Muscle of leg (tissue), 11 donors: ENCODE measurements around the gene SOX8. TPM values are rescaled to one million over a fixed set of nuclear protein-coding genes. Genes with fewer than 3 reads are reported as not detected.

Experiments
- DNase-seq: peaks from one replicate; pipeline ENCODE4 v3.0.0; 2013
- H3K27ac ChIP-seq: one replicate; pipeline ENCODE4 v1.5.1; 2013; ENCODE audit warnings: mild to moderate bottlenecking, low read length, control low read depth
- H3K27me3 ChIP-seq: one replicate; pipeline ENCODE4 v1.6.1; 2013; ENCODE audit warnings: low read length; ENCODE audit not compliant: control insufficient read depth, insufficient read depth
- H3K36me3 ChIP-seq: one replicate; pipeline ENCODE4 v1.6.1; 2013; ENCODE audit warnings: low read length; ENCODE audit not compliant: control insufficient read depth, insufficient read depth
- H3K4me1 ChIP-seq: one replicate; pipeline ENCODE4 v1.6.1; 2013; ENCODE audit warnings: low read length; ENCODE audit not compliant: control insufficient read depth, insufficient read depth
- H3K4me3 ChIP-seq: one replicate; pipeline ENCODE4 v1.5.1; 2013; ENCODE audit warnings: low read length, control low read depth
- H3K9me3 ChIP-seq: replicated peaks from 2 replicates; pipeline ENCODE4 v1.6.1; 2013; ENCODE audit warnings: low read depth, low read length; ENCODE audit not compliant: control insufficient read depth
- WGBS: methylation state at CpG from one replicate; pipeline ENCODE4 v1.1.5; 2013; ENCODE audit warnings: missing lambda C conversion rate; ENCODE audit not compliant: insufficient coverage; 5-methylcytosine and 5-hydroxymethylcytosine counted together
- polyA plus RNA-seq, 8 donors: library from polyadenylated mRNA; unstranded; fragments of 120-200 nt; gene quantifications; one replicate each; pipeline versions ENCODE4 v1.2.1 to v1.2.3, GENCODE V29; 2013; ENCODE audit warnings: inconsistent platforms in 1 of 8, low replicate concordance in 1 of 8; ENCODE audit not compliant: insufficient read length in 8 of 8, insufficient read depth in 1 of 8
- total RNA-seq: library from RNA; stranded (reverse); fragments of 120-200 nt; gene quantifications from one replicate; pipeline ENCODE4 v1.2.4, GENCODE V29; 2013

Gene SOX8
- total and polyA plus RNA-seq, 9 donors = 31.1 to 50.9 (median 41.4) TPM

DNA sequence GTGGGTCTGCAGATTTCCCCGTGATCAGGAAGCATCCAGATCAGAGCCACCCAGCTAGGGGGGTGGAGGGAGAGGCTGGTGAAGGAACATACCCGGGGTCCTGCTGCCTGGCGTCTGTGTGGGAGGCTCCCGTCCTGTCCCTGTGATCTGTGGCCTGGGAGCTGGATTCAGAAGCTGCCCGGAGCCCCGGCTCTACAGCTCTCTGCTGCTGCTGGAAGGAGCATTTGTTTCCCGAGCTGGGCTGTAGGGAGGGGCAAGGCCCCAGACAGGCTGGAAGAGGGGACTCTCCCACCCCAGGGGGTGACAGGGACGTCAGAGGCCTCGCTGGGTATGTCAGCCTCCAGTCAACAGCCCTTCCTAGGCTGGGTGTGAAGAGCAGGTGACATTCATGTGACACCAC is 10.2 kb downstream of the SOX8 start:
- Histone ChIP-seq H3K4me3 (no peak overlapping the region), H3K27me3 (peaks cover 13% of the 10 kb centered on the region), H3K4me1 (peaks cover 42% of the 10 kb centered on the region), H3K27ac (no peak overlapping the region), H3K36me3 (peaks cover under 1% of the 10 kb centered on the region), H3K9me3 (peaks cover 20% of the 10 kb centered on the region)
- no peak for DNase-seq
- 50% methylated on average over 2 of the region's 9 CpGs for WGBS

DNA sequence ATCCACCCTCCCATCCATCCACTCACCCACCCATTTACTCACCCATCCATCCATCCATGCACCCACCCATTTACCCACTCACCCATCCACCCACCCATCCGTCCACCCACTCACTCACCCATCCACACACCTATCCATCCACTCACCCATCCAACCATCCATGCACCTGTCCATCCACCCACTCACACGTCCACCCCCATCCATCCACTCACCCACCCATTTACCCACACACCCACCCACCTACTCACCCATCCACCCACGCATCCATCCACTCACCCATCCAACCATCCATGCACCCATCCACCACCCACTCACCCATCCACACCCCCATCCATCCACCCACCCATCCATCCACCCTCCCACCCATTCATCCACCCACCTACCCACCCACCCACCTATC is 12.2 kb downstream of the SOX8 start:
- H3K36me3 ChIP-seq = no peaks in the 10 kb centered on the region
- H3K4me3 ChIP-seq = no peak overlapping the region
- peaks cover 25% of the 10 kb centered on the region for H3K27me3 ChIP-seq
- 85% methylated on average over 3 of the region's 3 CpGs for WGBS
- H3K27ac ChIP-seq = no peak overlapping the region
- DNase-seq = no peak
- H3K4me1 ChIP-seq = peaks cover 41% of the 10 kb centered on the region
- peaks cover 20% of the 10 kb centered on the region for H3K9me3 ChIP-seq

DNA sequence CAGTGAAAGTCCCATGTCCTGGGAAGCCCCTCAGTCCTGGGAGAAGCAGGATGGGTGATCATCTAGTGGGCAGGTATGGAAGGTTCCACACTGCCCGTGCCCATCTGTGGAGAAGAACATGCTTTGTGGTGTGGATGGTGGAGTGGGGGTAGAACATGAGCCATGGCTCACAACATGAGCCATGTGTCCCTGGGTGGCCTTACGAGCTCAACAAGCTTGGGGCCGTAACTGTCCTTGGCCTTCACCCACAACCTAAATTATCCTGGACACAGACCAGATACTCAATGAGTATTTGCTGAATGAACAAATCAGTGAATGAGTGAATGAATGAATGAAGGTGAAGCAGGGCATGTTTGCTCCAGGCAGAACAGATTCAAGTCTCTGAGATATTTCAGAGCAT is 13.5 kb downstream of the SOX8 start:
- H3K27me3 ChIP-seq = peaks cover 25% of the 10 kb centered on the region
- WGBS = 80% methylated on average over 1 of the region's 3 CpGs
- H3K27ac ChIP-seq = no peak overlapping the region
- H3K9me3 ChIP-seq = peaks cover 20% of the 10 kb centered on the region
- DNase-seq = no peak
- H3K4me1 ChIP-seq = peaks cover 32% of the 10 kb centered on the region
- no peaks in the 10 kb centered on the region for H3K36me3 ChIP-seq
- no peak overlapping the region for H3K4me3 ChIP-seq

GRCh38 chr16:995783-996182 is 14.2 kb downstream of the SOX8 start:
- peaks cover 34% of the 10 kb centered on the region for H3K4me1 ChIP-seq
- no peaks in the 10 kb centered on the region for H3K36me3 ChIP-seq
- no peak overlapping the region for H3K27ac ChIP-seq
- H3K4me3 ChIP-seq = no peak overlapping the region
- WGBS = 100% methylated on average over 2 of the region's 3 CpGs
- DNase-seq = no peak
- H3K27me3 ChIP-seq = peaks cover 25% of the 10 kb centered on the region
- H3K9me3 ChIP-seq = peaks cover 20% of the 10 kb centered on the region

GRCh38 chr16:996681-997080 is 15.1 kb downstream of the SOX8 start:
- DNase-seq = no peak
- Histone ChIP-seq H3K36me3 (no peaks in the 10 kb centered on the region), H3K27me3 (peaks cover 30% of the 10 kb centered on the region), H3K9me3 (peaks cover 20% of the 10 kb centered on the region), H3K27ac (no peak overlapping the region), H3K4me3 (no peak overlapping the region), H3K4me1 (peaks cover 31% of the 10 kb centered on the region)
- WGBS = no CpG with 5 or more reads among the region's 6 CpGs

DNA sequence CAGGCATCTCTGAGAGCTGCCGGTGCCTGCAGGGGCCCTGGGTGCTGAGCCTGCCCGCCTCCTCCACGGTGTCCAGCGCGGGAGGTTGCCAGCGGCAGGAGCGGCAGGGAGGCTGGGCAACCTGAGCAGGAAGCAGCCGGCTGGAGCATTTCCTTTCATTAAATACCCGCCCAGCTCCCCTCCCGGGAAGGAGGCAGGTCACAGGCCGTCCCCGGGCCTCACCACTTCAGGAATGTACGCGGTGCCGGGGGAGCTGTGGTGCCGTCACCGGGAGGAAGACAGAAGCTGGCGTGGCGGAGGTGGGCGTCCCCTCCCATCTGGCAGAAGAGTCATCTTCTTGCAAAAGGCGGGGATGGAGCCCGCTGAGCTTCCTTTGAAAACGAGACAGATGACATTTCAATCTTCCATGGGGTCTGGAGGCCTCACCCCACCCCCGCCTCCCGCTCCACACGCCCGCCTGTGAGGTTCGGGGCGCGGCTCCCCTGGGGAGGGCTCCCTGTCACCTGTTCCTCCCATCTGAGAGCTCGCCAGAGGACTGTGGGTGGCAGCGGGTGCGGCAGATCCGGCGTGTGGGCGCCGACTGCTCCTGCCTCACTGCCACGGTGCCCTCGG is 16.0 kb downstream of the SOX8 start:
- no peak overlapping the region for H3K27ac ChIP-seq
- H3K27me3 ChIP-seq = peaks cover 27% of the 10 kb centered on the region
- WGBS = 30% methylated on average over 24 of the region's 39 CpGs
- DNase-seq = peak; percentile 78
- H3K9me3 ChIP-seq = peaks cover 20% of the 10 kb centered on the region
- peaks cover 31% of the 10 kb centered on the region for H3K4me1 ChIP-seq
- H3K36me3 ChIP-seq = no peaks in the 10 kb centered on the region
- H3K4me3 ChIP-seq = no peak overlapping the region

DNA sequence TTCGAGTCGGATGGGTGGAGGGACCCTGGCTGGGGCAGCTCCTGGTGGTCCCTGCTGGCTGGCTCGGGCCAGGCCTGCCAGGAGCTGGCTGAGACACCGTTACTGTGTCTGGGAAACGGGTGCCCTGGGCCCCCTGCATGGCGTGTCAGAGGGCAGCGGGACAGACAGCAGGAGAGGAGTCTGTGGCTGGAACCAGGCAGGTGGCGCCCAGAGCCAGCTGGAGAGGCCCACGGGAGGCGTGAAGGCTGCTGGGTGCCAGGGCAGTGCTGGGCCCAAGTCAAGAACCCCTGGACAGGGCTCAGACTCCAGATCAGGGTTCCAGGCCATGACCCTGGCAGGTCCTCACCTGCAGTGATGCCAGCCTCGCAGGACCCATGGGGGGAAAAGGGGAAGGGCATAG is 16.6 kb downstream of the SOX8 start:
- no peak overlapping the region for H3K27ac ChIP-seq
- H3K4me3 ChIP-seq = no peak overlapping the region
- no peak for DNase-seq
- peaks cover 35% of the 10 kb centered on the region for H3K4me1 ChIP-seq
- H3K9me3 ChIP-seq = peaks cover 20% of the 10 kb centered on the region
- no peaks in the 10 kb centered on the region for H3K36me3 ChIP-seq
- 78% methylated on average over 11 of the region's 11 CpGs for WGBS
- peaks cover 27% of the 10 kb centered on the region for H3K27me3 ChIP-seq

DNA sequence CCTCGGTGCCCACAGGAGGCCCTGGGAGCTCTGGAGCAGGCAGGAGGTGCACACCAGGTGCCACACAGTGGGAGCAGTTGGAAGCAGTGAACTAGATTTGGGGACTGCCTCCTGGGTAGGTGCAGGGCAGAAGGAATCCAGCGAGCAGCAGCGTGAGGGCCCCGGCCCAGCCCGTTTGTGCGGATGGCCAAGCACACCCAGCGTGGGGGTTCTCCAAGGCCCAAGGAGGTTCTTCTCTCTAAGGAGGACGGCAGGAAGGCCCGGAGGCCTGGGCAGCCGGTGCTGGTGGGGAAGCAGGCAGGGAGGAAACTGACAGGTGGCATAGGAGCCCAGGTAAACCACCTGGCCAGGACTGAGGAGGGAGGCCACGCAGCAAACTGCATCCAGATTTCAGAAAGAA is 17.0 kb downstream of the SOX8 start:
- Histone ChIP-seq H3K27me3 (peaks cover 27% of the 10 kb centered on the region), H3K4me3 (no peak overlapping the region), H3K4me1 (peaks cover 37% of the 10 kb centered on the region), H3K27ac (no peak overlapping the region), H3K36me3 (no peaks in the 10 kb centered on the region), H3K9me3 (peaks cover 20% of the 10 kb centered on the region)
- no peak for DNase-seq
- 75% methylated on average over 11 of the region's 11 CpGs for WGBS

DNA sequence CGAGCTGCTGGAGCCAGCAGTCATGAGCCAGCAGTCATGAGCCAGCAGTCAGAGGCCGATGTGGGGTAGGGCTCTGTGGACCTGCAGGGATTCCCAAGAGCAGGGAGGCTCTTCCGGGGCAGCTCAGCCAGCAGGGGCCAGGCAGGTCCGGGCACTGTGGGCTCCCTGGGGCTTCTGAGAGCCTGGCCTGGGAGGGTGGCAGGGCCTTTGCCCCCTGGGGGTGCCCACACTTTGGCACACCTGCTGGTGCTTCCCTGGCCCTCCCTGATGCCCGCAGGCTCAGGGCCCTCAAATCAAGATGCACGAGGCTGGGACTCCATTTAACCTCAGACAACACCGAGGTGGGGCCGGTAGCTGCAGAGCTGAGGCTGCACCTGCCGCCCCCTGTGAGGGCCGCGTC is 18.1 kb downstream of the SOX8 start:
- peaks cover 16% of the 10 kb centered on the region for H3K9me3 ChIP-seq
- H3K27ac ChIP-seq = no peak overlapping the region
- H3K27me3 ChIP-seq = peaks cover 27% of the 10 kb centered on the region
- no peak overlapping the region for H3K4me3 ChIP-seq
- 52% methylated on average over 7 of the region's 11 CpGs for WGBS
- peaks cover 37% of the 10 kb centered on the region for H3K4me1 ChIP-seq
- no peak for DNase-seq
- H3K36me3 ChIP-seq = no peaks in the 10 kb centered on the region

DNA sequence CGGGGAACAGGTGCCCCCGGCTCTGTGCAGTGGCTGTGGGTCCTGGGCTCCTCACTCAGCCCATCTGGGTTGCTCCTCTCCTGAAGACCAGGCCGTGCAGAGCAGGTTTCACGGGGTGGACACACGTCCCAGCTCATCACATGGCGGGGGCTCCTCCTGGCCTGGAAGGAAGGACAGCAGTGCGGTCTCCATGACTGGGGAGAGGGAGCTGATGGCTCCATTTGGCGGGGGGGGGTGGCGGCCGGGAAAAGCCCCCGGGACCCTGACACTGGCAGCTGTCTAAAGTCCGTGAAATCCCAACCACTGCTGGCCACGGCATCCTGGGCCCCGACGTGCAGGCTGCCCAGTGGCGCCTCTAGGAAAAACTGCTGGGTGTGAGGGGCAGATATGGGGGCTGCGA is 19.0 kb downstream of the SOX8 start:
- 51% methylated on average over 9 of the region's 17 CpGs for WGBS
- Histone ChIP-seq H3K9me3 (peaks cover 7% of the 10 kb centered on the region), H3K27me3 (peaks cover 26% of the 10 kb centered on the region), H3K27ac (no peak overlapping the region), H3K36me3 (no peaks in the 10 kb centered on the region), H3K4me1 (peaks cover 37% of the 10 kb centered on the region), H3K4me3 (no peak overlapping the region)
- no peak for DNase-seq

DNA sequence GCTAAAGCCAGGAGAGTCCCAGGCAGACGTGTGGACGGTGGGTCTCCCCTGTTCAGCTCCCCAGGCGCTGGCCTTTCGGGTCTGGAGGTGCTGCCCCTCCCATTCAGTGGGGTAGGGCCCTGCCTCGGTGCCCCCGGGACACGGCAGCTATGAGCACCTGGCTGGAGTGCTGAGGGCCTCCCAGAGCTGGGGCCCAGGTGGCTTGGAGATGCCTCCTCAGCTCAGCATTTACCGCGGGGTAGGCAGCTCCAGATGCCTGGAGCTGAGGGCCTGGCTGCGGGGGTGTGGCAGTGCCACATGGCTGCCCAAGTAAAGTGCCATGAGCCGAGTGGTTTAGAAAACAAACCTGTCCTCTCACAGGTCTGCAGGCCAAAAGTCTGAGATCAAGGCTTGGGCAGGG is 19.5 kb downstream of the SOX8 start:
- Histone ChIP-seq H3K4me3 (no peak overlapping the region), H3K36me3 (no peaks in the 10 kb centered on the region), H3K4me1 (peaks cover 37% of the 10 kb centered on the region), H3K27me3 (peaks cover 26% of the 10 kb centered on the region), H3K9me3 (peaks cover 2% of the 10 kb centered on the region), H3K27ac (no peak overlapping the region)
- DNase-seq = no peak
- 84% methylated on average over 10 of the region's 11 CpGs for WGBS
